ENCODE measurements around the gene FZD8.

Gene FZD8

DNA sequence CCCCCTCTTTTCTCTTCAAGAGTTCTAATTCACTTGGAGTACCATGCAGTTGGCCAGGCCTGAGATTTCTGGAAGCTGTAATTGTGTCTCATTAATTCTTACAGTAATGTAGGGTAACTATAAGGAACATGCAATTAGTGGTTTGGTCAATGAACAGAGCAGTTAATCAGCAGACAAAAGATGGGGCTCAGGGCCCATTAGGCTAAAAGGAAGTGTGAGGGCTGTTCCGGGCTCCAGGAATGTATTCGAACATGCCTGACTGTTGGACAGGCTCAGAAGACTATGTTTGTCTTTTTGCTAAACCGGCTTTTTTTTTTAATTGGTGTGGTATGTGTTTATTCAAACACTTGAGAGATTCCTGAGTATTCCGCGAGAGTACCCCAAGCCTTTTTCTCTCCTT, 42.5 kb upstream of the FZD8 start:
- TF ChIP-seq, protein P1, sequence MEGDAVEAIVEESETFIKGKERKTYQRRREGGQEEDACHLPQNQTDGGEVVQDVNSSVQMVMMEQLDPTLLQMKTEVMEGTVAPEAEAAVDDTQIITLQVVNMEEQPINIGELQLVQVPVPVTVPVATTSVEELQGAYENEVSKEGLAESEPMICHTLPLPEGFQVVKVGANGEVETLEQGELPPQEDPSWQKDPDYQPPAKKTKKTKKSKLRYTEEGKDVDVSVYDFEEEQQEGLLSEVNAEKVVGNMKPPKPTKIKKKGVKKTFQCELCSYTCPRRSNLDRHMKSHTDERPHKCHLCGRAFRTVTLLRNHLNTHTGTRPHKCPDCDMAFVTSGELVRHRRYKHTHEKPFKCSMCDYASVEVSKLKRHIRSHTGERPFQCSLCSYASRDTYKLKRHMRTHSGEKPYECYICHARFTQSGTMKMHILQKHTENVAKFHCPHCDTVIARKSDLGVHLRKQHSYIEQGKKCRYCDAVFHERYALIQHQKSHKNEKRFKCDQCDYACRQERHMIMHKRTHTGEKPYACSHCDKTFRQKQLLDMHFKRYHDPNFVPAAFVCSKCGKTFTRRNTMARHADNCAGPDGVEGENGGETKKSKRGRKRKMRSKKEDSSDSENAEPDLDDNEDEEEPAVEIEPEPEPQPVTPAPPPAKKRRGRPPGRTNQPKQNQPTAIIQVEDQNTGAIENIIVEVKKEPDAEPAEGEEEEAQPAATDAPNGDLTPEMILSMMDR (IDR thresholded peaks at IDR 0.05): no peak
- no peak overlapping the region for H3K4me3 Mint-ChIP-seq
- H3K27ac Mint-ChIP-seq: no peak overlapping the region
- DNase-seq: no peak
- peaks cover 25% of the 10 kb centered on the region for H3K27me3 Mint-ChIP-seq (ENCODE audit: low read depth, poor library complexity)
- H3K9me3 Mint-ChIP-seq: no peaks in the 10 kb centered on the region
- H3K36me3 Mint-ChIP-seq (ENCODE audit: low read depth): no peaks in the 10 kb centered on the region
- H3K4me1 Mint-ChIP-seq: peaks cover 4% of the 10 kb centered on the region

DNA sequence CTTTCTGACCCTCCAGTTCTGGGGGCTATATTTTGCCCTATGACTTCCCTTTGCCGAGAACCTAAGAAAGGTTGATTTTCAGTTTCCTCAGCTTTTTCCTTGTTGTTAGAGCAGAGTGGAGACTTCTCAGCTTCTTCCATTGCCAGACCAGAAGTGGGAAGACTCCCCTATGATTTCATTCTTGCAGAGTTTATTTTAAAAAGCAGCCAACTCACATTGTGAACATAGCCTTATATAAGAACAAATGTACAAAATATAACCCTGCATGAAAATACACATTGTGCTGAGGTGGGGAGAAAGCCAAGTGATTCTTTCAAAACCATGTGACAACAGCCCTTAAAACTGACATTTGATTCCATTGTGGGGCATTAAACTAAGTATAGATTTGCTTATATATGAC, 33.8 kb upstream of the FZD8 start:
- Mint-ChIP-seq H3K27me3 (ENCODE audit: low read depth, poor library complexity) (peaks cover 7% of the 10 kb centered on the region), H3K27ac (no peak overlapping the region), H3K4me1 (no peaks in the 10 kb centered on the region), H3K9me3 (peaks cover 10% of the 10 kb centered on the region), H3K36me3 (ENCODE audit: low read depth) (no peaks in the 10 kb centered on the region), H3K4me3 (no peak overlapping the region)
- no peak for DNase-seq
- TF ChIP-seq, protein P1 (IDR thresholded peaks at IDR 0.05): no peak

DNA sequence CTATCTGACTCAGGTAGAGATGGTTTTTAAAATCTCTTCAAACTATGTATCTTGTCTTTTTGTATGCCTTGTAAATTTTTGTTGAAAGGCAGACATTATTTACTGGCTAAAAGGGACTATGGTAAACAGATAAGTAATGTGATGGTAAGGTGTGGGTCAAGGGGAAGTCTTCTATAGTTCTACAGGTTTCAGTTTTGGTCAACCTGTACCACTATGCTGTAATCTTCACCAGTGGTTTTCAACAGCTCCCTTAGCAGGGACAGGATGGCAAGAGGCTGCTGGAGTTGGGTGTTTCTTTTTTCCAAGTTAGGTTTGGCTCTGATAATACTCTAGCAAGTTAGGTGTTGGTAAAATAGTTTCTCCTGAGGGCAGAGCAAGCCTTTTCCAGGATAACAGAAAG, 32.7 kb upstream of the FZD8 start:
- TF ChIP-seq, protein P1 (IDR thresholded peaks at IDR 0.05): no peak
- Mint-ChIP-seq H3K4me3 (no peak overlapping the region), H3K36me3 (ENCODE audit: low read depth) (no peaks in the 10 kb centered on the region), H3K9me3 (peaks cover 10% of the 10 kb centered on the region), H3K27ac (no peak overlapping the region), H3K4me1 (no peaks in the 10 kb centered on the region), H3K27me3 (ENCODE audit: low read depth, poor library complexity) (peaks cover 10% of the 10 kb centered on the region)
- no peak for DNase-seq

DNA sequence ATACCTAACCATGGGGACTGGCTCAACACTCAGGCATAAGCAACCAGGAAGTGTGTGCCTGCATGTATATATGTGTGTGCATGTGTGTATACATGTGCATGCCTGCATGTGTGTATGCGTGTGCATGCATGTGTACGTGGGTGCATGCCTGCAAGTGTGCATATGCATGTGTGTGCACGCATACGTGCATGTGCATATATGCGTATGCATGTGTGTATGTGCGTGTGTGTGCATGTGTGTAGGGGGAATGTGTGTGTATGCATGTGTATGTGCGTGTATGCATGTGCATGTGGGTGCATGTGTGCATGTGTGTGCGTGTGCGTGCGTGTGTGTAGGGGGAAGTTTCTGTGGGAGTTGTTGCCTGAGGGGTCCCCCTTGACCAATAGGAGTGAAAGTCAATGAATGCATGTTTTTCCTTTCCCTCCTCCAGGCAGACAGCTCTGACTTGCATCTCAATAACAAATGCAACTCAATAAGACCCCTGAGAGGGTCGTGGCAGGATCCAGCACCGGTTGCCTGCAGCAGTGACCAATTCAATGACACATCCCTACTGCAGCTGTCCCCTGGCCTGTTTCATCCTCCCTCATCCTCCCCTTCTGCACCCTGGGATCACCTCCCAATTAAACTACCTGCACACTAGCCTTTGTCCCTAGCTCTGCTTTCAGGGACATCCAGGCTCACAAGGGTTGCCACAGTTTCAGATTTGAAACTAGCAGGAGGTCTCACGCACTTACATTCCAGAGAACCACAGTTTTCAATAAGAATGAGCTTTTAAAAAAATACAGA, 27.0 kb upstream of the FZD8 start:
- Mint-ChIP-seq H3K4me3 (no peak overlapping the region), H3K9me3 (peaks cover 16% of the 10 kb centered on the region), H3K27me3 (ENCODE audit: low read depth, poor library complexity) (peaks cover 10% of the 10 kb centered on the region), H3K36me3 (ENCODE audit: low read depth) (peaks cover 9% of the 10 kb centered on the region), H3K27ac (no peak overlapping the region), H3K4me1 (no peaks in the 10 kb centered on the region)
- DNase-seq: no peak
- TF ChIP-seq, protein P1 (IDR thresholded peaks at IDR 0.05): no peak

DNA sequence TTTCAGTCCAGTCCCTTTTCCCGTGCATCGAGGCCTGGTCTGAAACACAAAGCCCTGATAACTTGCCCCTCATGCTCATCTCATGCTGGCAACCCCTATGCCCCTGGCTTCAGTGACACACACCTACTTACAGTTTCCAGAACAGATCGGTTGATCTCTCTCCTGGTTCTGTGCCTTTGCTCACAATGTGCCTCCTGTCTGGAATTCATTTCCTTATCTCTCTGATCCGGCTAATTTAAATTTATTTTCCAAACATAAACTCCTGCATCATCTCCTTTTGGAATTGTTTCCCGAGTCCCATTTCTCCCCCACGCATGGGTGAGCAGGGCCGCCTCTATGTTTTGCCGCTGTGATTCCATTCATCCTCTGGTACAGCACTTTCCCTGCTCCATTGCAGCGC, 25.9 kb upstream of the FZD8 start:
- Mint-ChIP-seq H3K27ac (no peak overlapping the region), H3K36me3 (ENCODE audit: low read depth) (peaks cover 9% of the 10 kb centered on the region), H3K4me3 (no peak overlapping the region), H3K27me3 (ENCODE audit: low read depth, poor library complexity) (peaks cover 3% of the 10 kb centered on the region), H3K4me1 (no peaks in the 10 kb centered on the region), H3K9me3 (peaks cover 16% of the 10 kb centered on the region)
- TF ChIP-seq, protein P1 (IDR thresholded peaks at IDR 0.05): no peak
- DNase-seq: no peak
